ENCODE results near the gene KRT7. TPM values are rescaled to one million over a fixed set of nuclear protein-coding genes. Genes with fewer than 3 reads are reported as not detected.

The KRT7 gene
- total RNA-seq, 1 donor from 2014 or later, result 90.3 TPM

DNA sequence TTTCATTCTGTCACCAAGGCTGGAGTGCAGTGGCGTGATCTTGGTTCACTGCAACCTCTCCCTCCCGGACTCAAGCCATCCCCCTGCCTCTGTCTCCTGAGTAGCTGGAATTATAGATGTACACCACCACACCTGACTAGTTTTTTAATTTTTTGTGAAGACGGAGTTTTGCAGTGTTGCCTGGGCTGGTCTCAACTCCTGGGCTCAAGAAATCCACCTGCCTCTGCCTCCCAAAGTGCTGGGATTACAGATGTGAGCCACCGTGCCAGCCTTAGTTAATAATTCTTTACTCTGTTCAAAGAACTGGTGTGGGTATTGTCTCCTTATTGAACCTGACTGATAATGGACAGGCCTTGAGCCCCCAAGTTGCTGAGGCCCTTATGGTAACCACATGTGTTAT is 10.4 kb upstream of the KRT7 start:
- H3K36me3 Mint-ChIP-seq, result peaks cover 3% of the 10 kb centered on the region
- no peak for DNase-seq (ENCODE audit: low spot score in 2 of 2, unreplicated experiment in 2 of 2)
- H3K4me3 Mint-ChIP-seq, result no peak overlapping the region
- no peak for TF ChIP-seq CTCF (IDR thresholded peaks at IDR 0.05; ENCODE audit: unreplicated experiment)
- H3K27ac Mint-ChIP-seq, result no peak overlapping the region
- H3K27me3 Mint-ChIP-seq (ENCODE audit: low read depth), result peaks cover 5% of the 10 kb centered on the region
- peaks cover 21% of the 10 kb centered on the region for H3K9me3 Mint-ChIP-seq
- peaks cover 30% of the 10 kb centered on the region for H3K4me1 Mint-ChIP-seq

DNA sequence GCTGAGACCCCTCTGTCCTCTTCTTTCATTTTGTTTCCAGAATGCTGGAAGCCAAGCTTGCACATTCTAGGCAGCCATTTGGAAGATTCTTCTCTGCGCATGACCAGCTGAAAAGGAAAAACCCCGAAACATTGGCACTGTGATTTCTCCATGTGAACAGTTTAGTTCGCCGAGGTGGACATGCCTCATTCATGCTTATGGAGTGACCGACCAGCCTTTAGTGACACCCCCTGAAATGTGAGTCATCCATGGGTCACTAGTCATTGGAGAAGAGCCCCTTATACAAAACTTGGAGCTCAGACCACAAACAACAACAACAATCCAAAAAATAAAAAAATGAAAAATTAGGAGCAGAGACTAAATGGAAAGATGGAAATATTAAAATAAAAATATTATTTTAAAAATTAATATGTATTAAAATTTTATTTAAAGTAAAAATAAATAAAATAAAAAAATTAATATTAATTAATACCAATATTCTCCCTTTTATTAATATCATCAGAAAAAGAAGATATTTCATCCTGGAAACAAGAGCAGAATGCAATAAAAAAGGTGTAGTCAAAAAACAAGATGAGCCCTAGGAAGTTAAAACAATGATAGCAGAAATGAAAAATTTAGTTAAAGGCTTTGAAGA is 9.5 kb upstream of the KRT7 start:
- TF ChIP-seq CTCF (IDR thresholded peaks at IDR 0.05; ENCODE audit: unreplicated experiment), result no peak
- Mint-ChIP-seq H3K27ac (no peak overlapping the region), H3K27me3 (ENCODE audit: low read depth) (peaks cover 6% of the 10 kb centered on the region), H3K36me3 (peaks cover 3% of the 10 kb centered on the region), H3K4me3 (no peak overlapping the region), H3K4me1 (peaks cover 28% of the 10 kb centered on the region), H3K9me3 (peaks cover 21% of the 10 kb centered on the region)
- no peak for DNase-seq (ENCODE audit: low spot score in 2 of 2, unreplicated experiment in 2 of 2)

GRCh38 chr12:52224151-52224550 is 8.9 kb upstream of the KRT7 start:
- Mint-ChIP-seq H3K27ac (no peak overlapping the region), H3K27me3 (ENCODE audit: low read depth) (peaks cover 6% of the 10 kb centered on the region), H3K36me3 (peaks cover 3% of the 10 kb centered on the region), H3K4me1 (peaks cover 26% of the 10 kb centered on the region), H3K9me3 (peaks cover 21% of the 10 kb centered on the region), H3K4me3 (no peak overlapping the region)
- DNase-seq (ENCODE audit: low spot score in 2 of 2, unreplicated experiment in 2 of 2), result no peak
- TF ChIP-seq CTCF (IDR thresholded peaks at IDR 0.05; ENCODE audit: unreplicated experiment), result no peak

- Mint-ChIP-seq H3K27me3 (ENCODE audit: low read depth) (peaks cover 16% of the 10 kb centered on the region), H3K27ac (no peak overlapping the region), H3K4me3 (no peak overlapping the region), H3K36me3 (peaks cover 3% of the 10 kb centered on the region), H3K9me3 (peaks cover 21% of the 10 kb centered on the region), H3K4me1 (peaks cover 22% of the 10 kb centered on the region)
- DNase-seq (ENCODE audit: low spot score in 2 of 2, unreplicated experiment in 2 of 2), result no peak
- TF ChIP-seq CTCF (IDR thresholded peaks at IDR 0.05; ENCODE audit: unreplicated experiment), result no peak
These were observed 7.3 kb upstream of the KRT7 start for GRCh38 chr12:52225752-52226151.

GRCh38 chr12:52226446-52226845 is 6.6 kb upstream of the KRT7 start:
- no peak for TF ChIP-seq CTCF (IDR thresholded peaks at IDR 0.05; ENCODE audit: unreplicated experiment)
- no peak for DNase-seq (ENCODE audit: low spot score in 2 of 2, unreplicated experiment in 2 of 2)
- H3K27me3 Mint-ChIP-seq (ENCODE audit: low read depth), result peaks cover 20% of the 10 kb centered on the region
- H3K36me3 Mint-ChIP-seq, result peaks cover 3% of the 10 kb centered on the region
- peaks cover 21% of the 10 kb centered on the region for H3K4me1 Mint-ChIP-seq
- H3K4me3 Mint-ChIP-seq, result no peak overlapping the region
- peaks cover 21% of the 10 kb centered on the region for H3K9me3 Mint-ChIP-seq
- no peak overlapping the region for H3K27ac Mint-ChIP-seq
